CD14-positive monocyte (primary cell): ENCODE results near the gene PIEZO2. TPM values are rescaled to one million over a fixed set of nuclear protein-coding genes. Genes with fewer than 3 reads are reported as not detected.

Experiments used
- DNase-seq, 3 donors: peaks; one replicate each; pipeline ENCODE4 v3.0.0-alpha.2; 2011 to 2022
- H2AFZ ChIP-seq: 2 replicates; pipeline ENCODE4 v1.6.0; 2012; ENCODE audit warnings: mild to moderate bottlenecking, low read depth, low read length, inconsistent platforms; ENCODE audit not compliant: insufficient read depth, poor library complexity, severe bottlenecking
- H3K27ac ChIP-seq, 2 donors: 1 replicate in 1 of 2; 2 replicates in 1 of 2; pipeline ENCODE4 v1.5.1; 2012 to 2013; ENCODE audit warnings: low read length in 2 of 2, control low read depth in 1 of 2, inconsistent platforms in 1 of 2, low read depth in 1 of 2, mild to moderate bottlenecking in 1 of 2
- H3K27me3 ChIP-seq, 2 donors: one replicate each; pipeline versions ENCODE4 v1.6.0 to v1.6.1; 2011 to 2013; ENCODE audit warnings: low read length in 2 of 2; ENCODE audit not compliant: control insufficient read depth in 2 of 2, insufficient read depth in 2 of 2
- H3K36me3 ChIP-seq, 2 donors: replicated peaks in 1 of 2; 1 replicate in 1 of 2; 2 replicates in 1 of 2; pipeline versions ENCODE4 v1.5.1 to v1.6.1; 2012 to 2013; ENCODE audit warnings: low read length in 2 of 2, control low read depth in 1 of 2, inconsistent platforms in 1 of 2, mild to moderate bottlenecking in 1 of 2; ENCODE audit not compliant: insufficient read depth in 2 of 2, control insufficient read depth in 1 of 2
- H3K4me1 ChIP-seq, 2 donors: 1 replicate in 1 of 2; 2 replicates in 1 of 2; pipeline versions ENCODE4 v1.5.1 to v1.6.1; 2012 to 2013; ENCODE audit warnings: low read length in 2 of 2, control low read depth in 1 of 2, inconsistent platforms in 1 of 2, mild to moderate bottlenecking in 1 of 2, moderate library complexity in 1 of 2; ENCODE audit not compliant: insufficient read depth in 2 of 2, control insufficient read depth in 1 of 2
- H3K4me2 ChIP-seq: replicated peaks from 2 replicates; pipeline ENCODE3; 2012; ENCODE audit warnings: low read length, moderate library complexity, mild to moderate bottlenecking; ENCODE audit not compliant: poor library complexity, severe bottlenecking; ENCODE audit errors: extremely low read depth
- H3K4me3 ChIP-seq, 3 experiments: fragments of 200-600 bp in 1 of 3; sonication (generic) in 1 of 3; replicated peaks in 1 of 3; 1 replicate in 2 of 3; 2 replicates in 1 of 3; pipeline ENCODE4 v1.5.1; 2011 to 2013; ENCODE audit warnings: low read length in 3 of 3, mild to moderate bottlenecking in 3 of 3, control low read depth in 2 of 3, low read depth in 2 of 3, inconsistent platforms in 1 of 3, moderate library complexity in 1 of 3
- H3K79me2 ChIP-seq: 2 replicates; pipeline ENCODE4 v1.6.0; 2012; ENCODE audit warnings: mild to moderate bottlenecking, control low read depth, inconsistent platforms, low read length, moderate library complexity; ENCODE audit not compliant: insufficient read depth
- H3K9ac ChIP-seq: 2 replicates; pipeline ENCODE4 v1.6.0; 2017; ENCODE audit warnings: low read length, mild to moderate bottlenecking; ENCODE audit not compliant: insufficient read depth, poor library complexity, severe bottlenecking
- H3K9me3 ChIP-seq, 2 donors: replicated peaks in 1 of 2; 1 replicate in 1 of 2; 2 replicates in 1 of 2; pipeline versions ENCODE4 v1.5.1 to v1.6.1; 2012 to 2013; ENCODE audit warnings: low read length in 2 of 2, control low read depth in 1 of 2; ENCODE audit not compliant: control insufficient read depth in 1 of 2, insufficient read depth in 1 of 2
- H4K20me1 ChIP-seq: 2 replicates; pipeline ENCODE4 v1.6.0; 2012; ENCODE audit warnings: mild to moderate bottlenecking, low read length, control low read depth, moderate library complexity; ENCODE audit not compliant: insufficient read depth
- H3K27ac Mint-ChIP-seq, 7 donors: one replicate each; pipeline ENCODE4 v1.8.0; 2020; ENCODE audit warnings: mild to moderate bottlenecking in 7 of 7, mixed read lengths in 7 of 7, moderate library complexity in 6 of 7, inconsistent platforms in 2 of 7
- H3K27me3 Mint-ChIP-seq, 3 donors: one replicate each; pipeline ENCODE4 v1.8.0; 2021 to 2022; ENCODE audit warnings: low read depth in 3 of 3, mild to moderate bottlenecking in 3 of 3, mixed read lengths in 3 of 3, moderate library complexity in 3 of 3, inconsistent platforms in 1 of 3
- H3K36me3 Mint-ChIP-seq, 2 donors: one replicate each; pipeline ENCODE4 v1.8.0; 2020; ENCODE audit warnings: mixed read lengths in 2 of 2, inconsistent platforms in 1 of 2, mild to moderate bottlenecking in 1 of 2
- H3K4me1 Mint-ChIP-seq: one replicate; pipeline ENCODE4 v1.8.0; 2020; ENCODE audit warnings: mild to moderate bottlenecking, mixed read lengths
- H3K4me3 Mint-ChIP-seq, 2 donors: one replicate each; pipeline ENCODE4 v1.8.0; 2020; ENCODE audit warnings: mild to moderate bottlenecking in 2 of 2, mixed read lengths in 2 of 2, moderate library complexity in 1 of 2
- H3K9me3 Mint-ChIP-seq, 7 donors: one replicate each; pipeline ENCODE4 v1.8.0; 2020 to 2022; ENCODE audit warnings: mixed read lengths in 7 of 7, mild to moderate bottlenecking in 6 of 7, moderate library complexity in 6 of 7, inconsistent platforms in 2 of 7
- WGBS: methylation state at CpG from one replicate; pipeline ENCODE4 v1.1.5; 2013; ENCODE audit warnings: missing lambda C conversion rate; ENCODE audit not compliant: insufficient coverage; 5-methylcytosine and 5-hydroxymethylcytosine counted together
- intact Hi-C, 2 donors: fragments of 100-400 bp; cut with micrococcal nuclease; formaldehyde crosslinking; loops; one replicate each; pipeline versions ENCODE4 v1.15.0 to v1.15.1; 2023
- polyA plus RNA-seq, 3 donors: library from polyadenylated mRNA; depleted of rRNA in 1 of 3; unstranded in 2 of 3; stranded (reverse) in 1 of 3; fragments of 300-500 nt in 2 of 3; fragments of >200 nt in 1 of 3; fragmentation: Illumina TruSeq in 2 of 3; gene quantifications; 1 replicate in 2 of 3; 2 replicates in 1 of 3; pipeline ENCODE4 v1.2.3, GENCODE V29; 2012 to 2021
- TF ChIP-seq, protein P1 (sequence below): fragments of 200-600 bp; IDR thresholded peaks from one replicate; pipeline ENCODE4 v1.8.0; 2022; ENCODE audit warnings: antibody characterized with exemption, mild to moderate bottlenecking

The PIEZO2 gene
- polyA plus RNA-seq, 3 donors = not detected

DNA sequence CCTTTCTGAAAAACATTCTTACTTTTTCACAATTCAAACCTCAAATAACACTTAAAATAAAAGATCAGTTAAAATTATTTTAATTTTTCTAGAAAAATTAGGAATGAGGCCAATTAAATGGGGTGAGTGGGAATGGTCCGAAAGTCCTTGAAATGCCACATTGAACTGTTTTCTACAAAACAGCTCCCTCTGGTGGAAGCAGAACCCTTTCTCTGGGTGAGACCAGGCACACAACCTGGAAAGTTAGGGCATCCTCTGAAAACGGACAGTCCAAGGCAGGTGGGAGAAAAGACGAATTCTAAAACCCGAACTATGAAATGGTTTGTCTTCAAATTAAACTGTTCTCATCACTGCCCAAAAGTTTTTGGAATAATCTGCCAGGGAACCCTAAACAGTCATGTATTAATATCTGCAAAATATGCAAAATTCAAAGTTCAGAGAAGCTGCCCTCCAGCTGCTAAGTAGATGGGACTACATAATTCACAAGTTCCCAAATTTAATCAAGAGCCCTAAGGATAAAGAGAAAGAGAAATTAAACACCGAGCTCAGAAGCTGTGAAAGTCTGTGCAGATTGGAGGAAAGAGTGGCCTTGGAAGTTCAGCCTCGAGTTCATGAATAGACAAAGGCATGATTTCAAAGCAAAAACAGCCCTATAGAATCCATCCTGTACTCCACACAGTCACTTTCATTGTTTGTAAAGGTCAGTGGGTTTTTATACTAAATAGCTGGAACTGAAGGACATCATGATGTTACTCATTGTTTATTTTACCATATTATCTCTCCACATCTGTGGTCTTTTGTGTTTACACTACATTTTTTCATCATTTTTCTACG is 108.3 kb downstream of the PIEZO2 start:
- H3K4me3 ChIP-seq = no peak overlapping the region
- no peaks in the 10 kb centered on the region for H3K36me3 ChIP-seq
- Mint-ChIP-seq H3K4me1 (no peaks in the 10 kb centered on the region), H3K27ac (no peak overlapping the region), H3K36me3 (no peaks in the 10 kb centered on the region), H3K9me3 (peaks cover 0 to 4% (median 2%) of the 10 kb centered on the region in 7 donors), H3K27me3 (peaks cover 0 to 4% (median 3%) of the 10 kb centered on the region in 3 donors), H3K4me3 (no peak overlapping the region)
- peak; percentile 2 to 33 (median 31) for DNase-seq
- H2AFZ ChIP-seq = no peak overlapping the region
- H3K4me1 ChIP-seq = no peaks in the 10 kb centered on the region
- TF ChIP-seq, protein P1, sequence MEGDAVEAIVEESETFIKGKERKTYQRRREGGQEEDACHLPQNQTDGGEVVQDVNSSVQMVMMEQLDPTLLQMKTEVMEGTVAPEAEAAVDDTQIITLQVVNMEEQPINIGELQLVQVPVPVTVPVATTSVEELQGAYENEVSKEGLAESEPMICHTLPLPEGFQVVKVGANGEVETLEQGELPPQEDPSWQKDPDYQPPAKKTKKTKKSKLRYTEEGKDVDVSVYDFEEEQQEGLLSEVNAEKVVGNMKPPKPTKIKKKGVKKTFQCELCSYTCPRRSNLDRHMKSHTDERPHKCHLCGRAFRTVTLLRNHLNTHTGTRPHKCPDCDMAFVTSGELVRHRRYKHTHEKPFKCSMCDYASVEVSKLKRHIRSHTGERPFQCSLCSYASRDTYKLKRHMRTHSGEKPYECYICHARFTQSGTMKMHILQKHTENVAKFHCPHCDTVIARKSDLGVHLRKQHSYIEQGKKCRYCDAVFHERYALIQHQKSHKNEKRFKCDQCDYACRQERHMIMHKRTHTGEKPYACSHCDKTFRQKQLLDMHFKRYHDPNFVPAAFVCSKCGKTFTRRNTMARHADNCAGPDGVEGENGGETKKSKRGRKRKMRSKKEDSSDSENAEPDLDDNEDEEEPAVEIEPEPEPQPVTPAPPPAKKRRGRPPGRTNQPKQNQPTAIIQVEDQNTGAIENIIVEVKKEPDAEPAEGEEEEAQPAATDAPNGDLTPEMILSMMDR = peak; percentile 72
- no CpG with 5 or more reads among the region's 7 CpGs for WGBS
- H4K20me1 ChIP-seq = no peaks in the 10 kb centered on the region
- no peaks in the 10 kb centered on the region for H3K27me3 ChIP-seq
- H3K9ac ChIP-seq = no peak overlapping the region
- H3K79me2 ChIP-seq = no peaks in the 10 kb centered on the region
- H3K4me2 ChIP-seq = no peak overlapping the region
- no peaks in the 10 kb centered on the region for H3K9me3 ChIP-seq
- H3K27ac ChIP-seq = no peak overlapping the region
- intact Hi-C loops = loop anchor here in 1 of 2 donors (5.0 to 10.0 kb wide), 2 partner anchors 254 to 1076 kb away; no protein-coding TSS in a partner anchor

DNA sequence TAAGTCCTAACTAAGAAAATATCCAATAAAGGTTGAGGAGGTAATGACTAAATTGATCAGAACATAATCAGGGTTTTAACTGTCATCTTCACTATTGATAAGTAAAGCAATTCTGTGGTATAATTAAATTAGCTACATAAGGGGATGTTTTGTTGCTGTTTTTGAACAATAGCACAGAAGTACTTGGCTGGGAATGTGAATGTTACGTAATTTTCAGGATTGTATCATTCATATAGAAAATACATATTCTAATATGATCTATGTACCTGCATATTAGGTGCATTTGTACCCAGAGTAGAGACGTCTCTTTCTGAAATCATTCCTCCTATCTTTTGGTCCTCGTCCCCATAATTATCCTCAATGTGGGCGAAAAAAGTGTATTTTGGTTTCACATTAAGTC is 109.0 kb downstream of the PIEZO2 start:
- Histone ChIP-seq H3K4me2 (no peak overlapping the region), H3K9ac (no peak overlapping the region), H3K4me3 (no peak overlapping the region), H3K9me3 (no peaks in the 10 kb centered on the region), H3K79me2 (no peaks in the 10 kb centered on the region), H3K36me3 (no peaks in the 10 kb centered on the region), H3K27me3 (no peaks in the 10 kb centered on the region), H3K27ac (no peak overlapping the region), H3K4me1 (no peaks in the 10 kb centered on the region), H2AFZ (no peak overlapping the region), H4K20me1 (no peaks in the 10 kb centered on the region)
- no peak for DNase-seq
- Mint-ChIP-seq H3K27ac (no peak overlapping the region), H3K27me3 (peaks cover 0 to 4% (median 3%) of the 10 kb centered on the region in 3 donors), H3K4me1 (peaks cover 1% of the 10 kb centered on the region), H3K4me3 (no peak overlapping the region), H3K9me3 (peaks cover 0 to 4% (median 2%) of the 10 kb centered on the region in 7 donors), H3K36me3 (no peaks in the 10 kb centered on the region)
- TF ChIP-seq, protein P1 = no peak
- intact Hi-C loops = loop anchor here in 1 of 2 donors (5.0 to 10.0 kb wide), 2 partner anchors 253 to 1076 kb away; no protein-coding TSS in a partner anchor
- no CpG with 5 or more reads among the region's 4 CpGs for WGBS
